ENCODE data around the gene SRSF3.
A peak's percentile ranks its signal among the peaks of the same experiment; 100 is the strongest.

The SRSF3 gene

DNA sequence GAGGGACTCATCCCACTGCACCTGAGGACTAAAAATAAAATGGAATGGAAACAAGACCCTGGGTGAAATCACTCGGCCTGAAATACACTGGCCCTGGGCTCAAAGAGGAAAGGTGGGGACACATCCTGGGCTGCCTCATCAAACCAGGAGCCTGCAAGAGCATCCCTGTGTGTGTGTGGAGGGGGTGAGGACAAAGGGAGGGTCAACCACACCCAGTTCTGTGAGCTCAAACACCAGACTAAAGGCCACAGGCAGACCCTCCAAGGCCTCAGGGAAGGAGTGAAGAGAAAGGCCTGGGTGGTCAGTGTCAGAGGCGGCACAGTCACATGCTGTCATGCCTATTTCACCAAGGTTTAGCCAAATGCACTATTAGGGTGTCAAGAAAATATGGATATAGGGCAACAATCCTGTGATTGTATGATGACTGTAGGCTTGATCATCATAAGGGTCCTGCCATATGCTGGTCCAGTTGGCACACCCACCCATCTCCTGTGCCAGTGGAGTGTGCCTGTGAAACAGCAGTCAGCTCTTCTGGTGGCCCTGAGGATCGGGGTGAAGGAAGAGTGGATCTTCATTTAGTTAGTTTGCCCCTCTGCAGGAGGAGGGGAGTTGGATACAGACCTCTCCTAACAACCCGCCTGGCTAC lies 28.9 kb downstream of the SRSF3 start:
- CTCF ChIA-PET = interaction anchor here (0.7 to 4.3 kb wide), 28 partner anchors 8 to 250 kb away, joined by 3 to 64 read pairs (median 5); partner anchors contain the start of genes CDKN1A and RAB44
- H3K36me3 ChIP-seq (ENCODE audit: control insufficient read depth in 2 of 2, insufficient read depth in 1 of 2, low read length in 2 of 2) = no peaks in the 10 kb centered on the region
- H3K9me3 ChIP-seq (ENCODE audit: control insufficient read depth, insufficient read depth, low read depth, low read length) = no peaks in the 10 kb centered on the region
- H3K4me1 ChIP-seq (ENCODE audit: control insufficient read depth, insufficient read depth, low read length) = no peaks in the 10 kb centered on the region; the same call in 1 of the 2 replicates
- no peak overlapping the region for H3K27ac ChIP-seq (ENCODE audit: extremely low read depth, low read depth, low read length)
- POLR2A ChIA-PET = interaction anchor here (3.4 kb wide), 1 partner anchor 55 kb away, joined by 19 read pairs; the partner anchor contains the start of gene CDKN1A
- TF ChIP-seq ZNF335 (tag by site-specific recombination; conservative IDR thresholded peaks at IDR 0.05) = 0 out of 2 replicates have a peak, but pooled peaks have one; percentile 21
- TF ChIP-seq, protein P1, sequence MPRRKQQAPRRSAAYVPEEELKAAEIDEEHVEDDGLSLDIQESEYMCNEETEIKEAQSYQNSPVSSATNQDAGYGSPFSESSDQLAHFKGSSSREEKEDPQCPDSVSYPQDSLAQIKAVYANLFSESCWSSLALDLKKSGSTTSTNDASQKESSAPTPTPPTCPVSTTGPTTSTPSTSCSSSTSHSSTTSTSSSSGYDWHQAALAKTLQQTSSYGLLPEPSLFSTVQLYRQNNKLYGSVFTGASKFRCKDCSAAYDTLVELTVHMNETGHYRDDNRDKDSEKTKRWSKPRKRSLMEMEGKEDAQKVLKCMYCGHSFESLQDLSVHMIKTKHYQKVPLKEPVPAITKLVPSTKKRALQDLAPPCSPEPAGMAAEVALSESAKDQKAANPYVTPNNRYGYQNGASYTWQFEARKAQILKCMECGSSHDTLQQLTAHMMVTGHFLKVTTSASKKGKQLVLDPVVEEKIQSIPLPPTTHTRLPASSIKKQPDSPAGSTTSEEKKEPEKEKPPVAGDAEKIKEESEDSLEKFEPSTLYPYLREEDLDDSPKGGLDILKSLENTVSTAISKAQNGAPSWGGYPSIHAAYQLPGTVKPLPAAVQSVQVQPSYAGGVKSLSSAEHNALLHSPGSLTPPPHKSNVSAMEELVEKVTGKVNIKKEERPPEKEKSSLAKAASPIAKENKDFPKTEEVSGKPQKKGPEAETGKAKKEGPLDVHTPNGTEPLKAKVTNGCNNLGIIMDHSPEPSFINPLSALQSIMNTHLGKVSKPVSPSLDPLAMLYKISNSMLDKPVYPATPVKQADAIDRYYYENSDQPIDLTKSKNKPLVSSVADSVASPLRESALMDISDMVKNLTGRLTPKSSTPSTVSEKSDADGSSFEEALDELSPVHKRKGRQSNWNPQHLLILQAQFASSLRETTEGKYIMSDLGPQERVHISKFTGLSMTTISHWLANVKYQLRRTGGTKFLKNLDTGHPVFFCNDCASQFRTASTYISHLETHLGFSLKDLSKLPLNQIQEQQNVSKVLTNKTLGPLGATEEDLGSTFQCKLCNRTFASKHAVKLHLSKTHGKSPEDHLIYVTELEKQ (tag by site-specific recombination; IDR thresholded peaks at IDR 0.05; ENCODE audit: borderline replicate concordance) = no peak
- no peak overlapping the region for H3K4me3 ChIP-seq (ENCODE audit: low read depth, low read length)

DNA sequence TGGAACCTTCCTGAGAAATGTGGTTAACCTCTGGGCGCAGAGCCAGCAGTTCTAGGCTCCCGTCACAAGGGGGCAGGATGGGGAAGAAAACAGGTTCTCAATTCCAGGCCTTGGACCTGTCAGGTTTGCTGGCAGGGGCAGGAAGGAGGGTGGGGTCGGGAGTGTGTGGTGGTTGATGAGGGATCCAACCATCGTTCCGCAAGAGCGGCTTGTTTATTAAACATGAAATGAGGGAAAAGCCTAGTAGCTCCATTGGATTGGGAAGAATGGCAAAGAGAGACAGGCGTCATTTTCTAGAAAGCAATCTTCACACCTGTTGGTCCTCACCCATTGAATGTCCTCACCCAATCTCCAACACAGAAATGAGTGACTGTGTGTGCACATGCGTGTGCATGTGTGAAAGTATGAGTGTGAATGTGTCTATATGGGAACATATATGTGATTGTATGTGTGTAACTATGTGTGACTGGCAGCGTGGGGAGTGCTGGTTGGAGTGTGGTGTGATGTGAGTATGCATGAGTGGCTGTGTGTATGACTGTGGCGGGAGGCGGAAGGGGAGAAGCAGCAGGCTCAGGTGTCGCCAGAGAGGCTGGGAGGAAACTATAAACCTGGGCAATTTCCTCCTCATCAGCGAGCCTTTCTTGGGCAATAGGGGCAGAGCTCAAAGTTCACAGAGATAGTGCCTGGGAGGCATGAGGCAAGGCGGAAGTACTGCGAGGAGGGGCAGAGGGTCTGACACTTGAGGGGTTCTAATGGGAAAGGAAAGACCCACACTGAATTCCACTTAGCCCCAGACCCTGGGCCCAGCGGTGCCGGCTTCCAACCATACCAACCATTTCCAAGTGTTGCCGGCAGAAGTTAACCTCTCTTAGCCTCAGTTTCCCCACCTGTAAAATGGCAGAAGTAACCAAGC lies 29.6 kb downstream of the SRSF3 start:
- Histone ChIP-seq H3K4me3 (ENCODE audit: low read depth, low read length) (no peak overlapping the region), H3K9me3 (ENCODE audit: control insufficient read depth, insufficient read depth, low read depth, low read length) (no peaks in the 10 kb centered on the region), H3K4me1 (ENCODE audit: control insufficient read depth, insufficient read depth, low read length) (no peaks in the 10 kb centered on the region; the same call in 1 of the 2 replicates), H3K27ac (ENCODE audit: extremely low read depth, low read depth, low read length) (no peak overlapping the region), H3K36me3 (ENCODE audit: control insufficient read depth in 2 of 2, insufficient read depth in 1 of 2, low read length in 2 of 2) (no peaks in the 10 kb centered on the region)
- ChIA-PET POLR2A (interaction anchor here (1.0 to 3.4 kb wide), 2 partner anchors 55 to 56 kb away, joined by 4 to 19 read pairs; partner anchors contain the start of gene CDKN1A), CTCF (interaction anchor here (0.6 to 4.3 kb wide), 42 partner anchors 9 to 249 kb away, joined by 3 to 64 read pairs (median 5); partner anchors contain the start of genes CDKN1A and RAB44)
- TF ChIP-seq ZNF248 (tag by site-specific recombination; IDR thresholded peaks at IDR 0.05) (no peak), ZNF473 (tag by site-specific recombination; IDR thresholded peaks at IDR 0.05) (no peak), SP7 (tag by site-specific recombination; IDR thresholded peaks at IDR 0.05) (peak; percentile 15; the same call in 1 of the 2 replicates), SCRT1 (tag by site-specific recombination; IDR thresholded peaks at IDR 0.05; ENCODE audit: borderline replicate concordance) (peak; percentile 96), ZNF239 (tag by site-specific recombination; IDR thresholded peaks at IDR 0.05) (no peak), ZNF169 (tag by site-specific recombination; IDR thresholded peaks at IDR 0.05) (no peak), ZXDB (tag by site-specific recombination; IDR thresholded peaks at IDR 0.05) (peak; percentile 71), ZNF416 (tag by site-specific recombination; IDR thresholded peaks at IDR 0.05) (no peak), WT1 (tag by site-specific recombination; IDR thresholded peaks at IDR 0.05) (peak; percentile 68), ZNF24 (tag by site-specific recombination; IDR thresholded peaks at IDR 0.05) (peak; percentile 56; the same call in 1 of the 2 replicates), ZEB2 (tag by site-specific recombination; IDR thresholded peaks at IDR 0.05) (peak; percentile 44; the same call in 1 of the 2 replicates), ZFP37 (tag by site-specific recombination; IDR thresholded peaks at IDR 0.05) (no peak), ZNF48 (tag by site-specific recombination; IDR thresholded peaks at IDR 0.05) (no peak)
- TF ChIP-seq, protein P2, sequence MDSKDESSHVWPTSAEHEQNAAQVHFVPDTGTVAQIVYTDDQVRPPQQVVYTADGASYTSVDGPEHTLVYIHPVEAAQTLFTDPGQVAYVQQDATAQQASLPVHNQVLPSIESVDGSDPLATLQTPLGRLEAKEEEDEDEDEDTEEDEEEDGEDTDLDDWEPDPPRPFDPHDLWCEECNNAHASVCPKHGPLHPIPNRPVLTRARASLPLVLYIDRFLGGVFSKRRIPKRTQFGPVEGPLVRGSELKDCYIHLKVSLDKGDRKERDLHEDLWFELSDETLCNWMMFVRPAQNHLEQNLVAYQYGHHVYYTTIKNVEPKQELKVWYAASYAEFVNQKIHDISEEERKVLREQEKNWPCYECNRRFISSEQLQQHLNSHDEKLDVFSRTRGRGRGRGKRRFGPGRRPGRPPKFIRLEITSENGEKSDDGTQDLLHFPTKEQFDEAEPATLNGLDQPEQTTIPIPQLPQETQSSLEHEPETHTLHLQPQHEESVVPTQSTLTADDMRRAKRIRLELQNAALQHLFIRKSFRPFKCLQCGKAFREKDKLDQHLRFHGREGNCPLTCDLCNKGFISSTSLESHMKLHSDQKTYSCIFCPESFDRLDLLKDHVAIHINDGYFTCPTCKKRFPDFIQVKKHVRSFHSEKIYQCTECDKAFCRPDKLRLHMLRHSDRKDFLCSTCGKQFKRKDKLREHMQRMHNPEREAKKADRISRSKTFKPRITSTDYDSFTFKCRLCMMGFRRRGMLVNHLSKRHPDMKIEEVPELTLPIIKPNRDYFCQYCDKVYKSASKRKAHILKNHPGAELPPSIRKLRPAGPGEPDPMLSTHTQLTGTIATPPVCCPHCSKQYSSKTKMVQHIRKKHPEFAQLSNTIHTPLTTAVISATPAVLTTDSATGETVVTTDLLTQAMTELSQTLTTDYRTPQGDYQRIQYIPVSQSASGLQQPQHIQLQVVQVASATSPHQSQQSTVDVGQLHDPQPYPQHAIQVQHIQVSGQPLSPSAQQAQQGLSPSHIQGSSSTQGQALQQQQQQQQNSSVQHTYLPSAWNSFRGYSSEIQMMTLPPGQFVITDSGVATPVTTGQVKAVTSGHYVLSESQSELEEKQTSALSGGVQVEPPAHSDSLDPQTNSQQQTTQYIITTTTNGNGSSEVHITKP (tag by site-specific recombination; IDR thresholded peaks at IDR 0.05) = peak; percentile 82
- TF ChIP-seq, protein P3, sequence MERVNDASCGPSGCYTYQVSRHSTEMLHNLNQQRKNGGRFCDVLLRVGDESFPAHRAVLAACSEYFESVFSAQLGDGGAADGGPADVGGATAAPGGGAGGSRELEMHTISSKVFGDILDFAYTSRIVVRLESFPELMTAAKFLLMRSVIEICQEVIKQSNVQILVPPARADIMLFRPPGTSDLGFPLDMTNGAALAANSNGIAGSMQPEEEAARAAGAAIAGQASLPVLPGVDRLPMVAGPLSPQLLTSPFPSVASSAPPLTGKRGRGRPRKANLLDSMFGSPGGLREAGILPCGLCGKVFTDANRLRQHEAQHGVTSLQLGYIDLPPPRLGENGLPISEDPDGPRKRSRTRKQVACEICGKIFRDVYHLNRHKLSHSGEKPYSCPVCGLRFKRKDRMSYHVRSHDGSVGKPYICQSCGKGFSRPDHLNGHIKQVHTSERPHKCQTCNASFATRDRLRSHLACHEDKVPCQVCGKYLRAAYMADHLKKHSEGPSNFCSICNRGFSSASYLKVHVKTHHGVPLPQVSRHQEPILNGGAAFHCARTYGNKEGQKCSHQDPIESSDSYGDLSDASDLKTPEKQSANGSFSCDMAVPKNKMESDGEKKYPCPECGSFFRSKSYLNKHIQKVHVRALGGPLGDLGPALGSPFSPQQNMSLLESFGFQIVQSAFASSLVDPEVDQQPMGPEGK (tag by site-specific recombination; IDR thresholded peaks at IDR 0.05) = 0 out of 2 replicates have a peak, but pooled peaks have one; percentile 39
- TF ChIP-seq, protein P4, sequence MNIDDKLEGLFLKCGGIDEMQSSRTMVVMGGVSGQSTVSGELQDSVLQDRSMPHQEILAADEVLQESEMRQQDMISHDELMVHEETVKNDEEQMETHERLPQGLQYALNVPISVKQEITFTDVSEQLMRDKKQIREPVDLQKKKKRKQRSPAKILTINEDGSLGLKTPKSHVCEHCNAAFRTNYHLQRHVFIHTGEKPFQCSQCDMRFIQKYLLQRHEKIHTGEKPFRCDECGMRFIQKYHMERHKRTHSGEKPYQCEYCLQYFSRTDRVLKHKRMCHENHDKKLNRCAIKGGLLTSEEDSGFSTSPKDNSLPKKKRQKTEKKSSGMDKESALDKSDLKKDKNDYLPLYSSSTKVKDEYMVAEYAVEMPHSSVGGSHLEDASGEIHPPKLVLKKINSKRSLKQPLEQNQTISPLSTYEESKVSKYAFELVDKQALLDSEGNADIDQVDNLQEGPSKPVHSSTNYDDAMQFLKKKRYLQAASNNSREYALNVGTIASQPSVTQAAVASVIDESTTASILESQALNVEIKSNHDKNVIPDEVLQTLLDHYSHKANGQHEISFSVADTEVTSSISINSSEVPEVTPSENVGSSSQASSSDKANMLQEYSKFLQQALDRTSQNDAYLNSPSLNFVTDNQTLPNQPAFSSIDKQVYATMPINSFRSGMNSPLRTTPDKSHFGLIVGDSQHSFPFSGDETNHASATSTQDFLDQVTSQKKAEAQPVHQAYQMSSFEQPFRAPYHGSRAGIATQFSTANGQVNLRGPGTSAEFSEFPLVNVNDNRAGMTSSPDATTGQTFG (tag by site-specific recombination; IDR thresholded peaks at IDR 0.05; ENCODE audit: borderline replicate concordance) = no peak
